Iris pigment epithelial cell (primary cell): ENCODE results near the gene PRICKLE1.

Source experiments
- DNase-seq: peaks from one replicate; pipeline ENCODE4 v3.0.0-alpha.2; 2011; ENCODE audit warnings: low read depth

PRICKLE1 gene

DNA sequence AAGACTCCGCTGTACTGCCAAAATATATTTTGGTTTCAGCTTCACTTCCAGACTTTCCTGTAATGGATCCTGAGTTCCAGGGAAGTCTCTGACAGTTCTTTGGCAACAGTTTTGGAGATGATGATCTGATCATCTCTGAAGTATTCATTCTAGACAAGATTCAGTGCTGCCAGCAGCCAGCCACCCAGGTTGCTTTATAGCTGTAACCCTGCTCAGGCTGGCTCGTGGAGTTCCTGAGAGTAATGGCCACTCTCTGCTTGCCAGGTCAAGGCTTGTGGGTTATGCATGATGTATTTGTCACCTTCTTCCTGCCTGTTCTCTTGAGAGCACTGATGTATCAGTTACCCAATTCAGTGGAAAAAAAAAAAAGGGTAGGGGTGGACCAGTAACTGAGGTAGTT is 139.3 kb downstream of the PRICKLE1 start:
- peak; percentile 46 for DNase-seq

DNA sequence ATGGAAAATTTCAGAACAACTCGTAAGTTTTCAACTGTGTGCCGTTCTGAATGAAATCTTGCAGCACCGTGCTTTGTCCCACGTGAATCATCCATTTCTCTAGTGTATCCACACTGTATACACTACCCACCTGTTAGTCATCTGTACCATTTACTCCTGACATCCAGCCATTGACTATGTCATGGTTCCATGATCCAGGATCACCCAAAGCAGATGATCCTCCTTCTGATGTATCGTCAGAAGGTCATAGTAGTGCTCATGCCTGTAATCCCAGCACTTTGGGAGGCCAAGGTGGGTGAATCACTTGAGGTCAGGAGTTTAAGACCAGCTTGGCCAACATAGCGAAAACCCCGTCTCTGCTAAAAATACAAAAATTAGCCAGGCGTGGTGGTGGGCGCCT is 140.7 kb downstream of the PRICKLE1 start:
- DNase-seq: peak; percentile 41

DNA sequence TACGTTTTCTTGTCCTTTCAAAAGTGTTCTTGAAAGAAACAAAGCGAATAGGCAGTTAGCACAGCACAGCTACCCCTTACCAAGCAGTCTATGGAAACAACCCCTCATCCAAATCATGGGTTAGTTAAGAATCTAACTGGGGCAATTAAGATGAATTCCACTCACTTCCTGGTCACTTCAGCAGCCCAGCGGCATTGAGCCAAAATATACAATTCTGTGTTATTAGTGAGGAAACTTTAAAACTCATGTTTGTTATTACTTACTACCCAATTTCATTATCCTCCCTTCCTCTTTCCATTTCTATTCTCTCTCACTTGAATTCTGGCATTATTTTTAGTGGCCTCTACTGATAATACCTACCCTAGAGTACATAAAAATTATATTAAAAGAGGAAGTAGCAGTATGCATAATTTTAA is 142.2 kb downstream of the PRICKLE1 start:
- peak; percentile 47 for DNase-seq

DNA sequence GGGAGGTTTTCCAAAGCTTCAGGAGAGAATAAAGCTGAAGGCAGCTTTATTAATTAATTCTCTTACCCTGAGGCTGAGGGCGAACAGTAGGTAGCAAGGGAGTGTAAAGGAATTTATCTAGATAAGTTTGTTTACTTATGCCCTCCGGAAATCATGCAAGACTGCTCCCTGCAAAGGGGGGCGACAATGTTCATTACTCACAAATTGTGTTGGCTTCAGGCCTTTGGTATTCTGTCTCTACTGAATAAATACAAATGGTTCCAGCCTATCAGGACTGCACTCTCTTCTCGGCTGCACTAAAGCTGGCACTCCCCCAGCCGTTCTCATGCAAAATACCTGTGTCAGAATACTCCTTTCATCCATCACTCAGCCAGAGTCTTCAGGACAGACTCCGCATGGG is 142.8 kb downstream of the PRICKLE1 start:
- peak; percentile 50 for DNase-seq

DNA sequence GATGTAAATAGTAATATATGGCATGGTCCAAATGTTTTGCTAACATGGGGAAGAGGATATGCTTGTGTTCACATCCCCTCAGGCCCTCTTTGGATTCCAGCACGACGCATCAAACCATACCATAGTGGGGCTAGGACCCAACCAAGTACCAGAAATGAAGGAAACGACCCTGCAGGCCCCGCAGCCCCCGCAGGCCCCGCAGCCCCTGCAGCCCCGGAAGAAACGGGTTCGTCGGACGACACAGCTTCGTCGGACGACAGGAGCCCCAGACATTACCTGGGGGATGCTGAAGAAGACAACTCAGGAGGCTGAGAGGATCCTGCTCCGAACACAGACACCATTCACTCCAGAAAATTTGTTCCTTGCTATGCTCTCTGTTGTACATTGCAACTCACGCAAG is 143.7 kb downstream of the PRICKLE1 start:
- no peak for DNase-seq

DNA sequence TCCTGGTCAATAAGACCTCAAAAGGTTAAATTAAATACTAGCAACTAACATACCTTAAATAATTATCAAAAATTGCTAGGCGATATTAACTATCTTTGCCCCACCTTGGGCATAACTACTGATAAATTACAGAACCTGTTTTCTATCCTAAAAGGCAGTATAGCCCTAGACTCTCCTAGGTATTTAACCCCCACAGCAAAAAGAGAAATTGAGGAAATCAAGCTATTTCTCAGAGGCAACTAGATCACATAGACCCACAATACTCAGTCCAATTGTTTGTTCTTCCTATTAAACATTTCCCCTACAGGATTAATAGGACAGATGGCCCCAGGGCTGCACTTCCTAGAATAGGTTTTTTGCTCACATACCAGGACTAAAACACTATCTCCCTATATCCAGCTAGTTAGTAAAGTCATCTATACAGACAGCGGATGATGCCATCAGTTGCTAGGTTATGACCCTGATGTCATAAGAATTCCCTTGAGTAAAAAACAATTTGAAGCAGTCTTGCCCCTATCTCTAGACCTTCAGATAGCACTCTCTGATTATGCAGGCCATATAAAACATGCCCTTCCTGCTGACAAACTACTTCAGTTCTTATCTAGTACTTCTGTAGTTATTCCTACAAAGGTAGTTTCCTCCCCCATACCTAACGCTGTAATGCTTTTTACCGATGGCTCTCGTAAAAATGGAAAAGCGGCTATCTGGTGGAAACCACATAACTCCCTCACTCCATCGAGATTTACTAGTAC is 145.2 kb downstream of the PRICKLE1 start:
- DNase-seq: no peak

DNA sequence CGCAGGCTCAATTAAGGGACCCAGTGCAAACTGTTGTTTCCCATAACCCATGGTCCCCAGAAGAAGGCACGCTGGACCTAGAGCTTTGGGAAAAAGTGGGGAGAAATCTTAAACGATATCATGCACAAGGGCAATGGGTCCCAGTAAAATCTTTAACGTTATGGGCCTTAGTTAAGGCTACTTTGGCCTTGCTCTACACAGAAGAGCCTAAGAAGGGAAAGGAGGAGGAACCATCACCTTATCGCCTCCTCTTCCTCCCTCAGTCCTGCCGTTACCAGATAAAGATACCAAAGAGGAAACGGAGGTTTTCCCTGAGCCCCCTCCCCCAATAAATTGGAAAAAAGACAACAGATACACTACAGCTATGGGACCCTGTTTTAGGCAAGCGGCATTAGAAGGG is 146.7 kb downstream of the PRICKLE1 start:
- no peak for DNase-seq

DNA sequence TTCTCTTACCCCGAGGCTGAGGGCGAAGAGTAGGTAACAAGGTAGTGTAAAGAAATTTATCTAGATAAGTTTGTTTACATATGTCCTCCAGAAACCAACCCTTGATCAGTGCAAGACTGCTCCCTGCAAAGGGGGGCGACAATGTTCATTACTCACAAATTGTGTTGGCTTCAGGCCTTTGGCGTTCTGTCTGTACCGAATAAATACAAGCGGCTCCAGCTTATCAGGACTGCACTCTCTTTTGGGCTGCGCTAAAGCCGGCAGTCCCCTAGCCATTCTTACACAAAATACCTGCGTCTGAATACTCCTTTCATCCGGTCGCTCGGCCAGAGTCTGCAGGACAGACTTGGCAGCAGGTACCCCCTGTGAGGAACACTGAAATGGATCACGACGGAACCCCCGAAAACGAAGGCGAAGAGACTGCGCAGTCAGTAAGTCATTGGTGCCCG is 147.2 kb downstream of the PRICKLE1 start:
- DNase-seq: no peak

DNA sequence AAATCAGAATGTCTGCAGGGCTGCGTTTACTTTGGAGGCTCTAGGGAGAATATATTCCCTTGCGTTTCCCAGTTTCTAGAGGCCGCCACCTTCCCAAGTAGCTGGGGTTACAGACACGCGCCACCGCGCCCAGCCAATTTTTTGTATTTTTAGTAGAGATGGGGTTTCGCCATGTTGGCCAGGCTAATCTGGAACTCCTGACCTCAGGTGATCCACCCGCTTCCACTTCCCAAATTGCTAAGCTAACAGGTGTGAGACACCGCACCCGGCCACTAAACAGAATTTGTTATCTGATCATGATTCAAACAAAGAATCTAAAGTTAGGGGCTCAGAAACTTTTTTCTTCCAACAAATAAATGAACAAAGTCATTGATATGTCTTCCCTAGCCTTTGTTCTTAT is 148.9 kb downstream of the PRICKLE1 start:
- no peak for DNase-seq

DNA sequence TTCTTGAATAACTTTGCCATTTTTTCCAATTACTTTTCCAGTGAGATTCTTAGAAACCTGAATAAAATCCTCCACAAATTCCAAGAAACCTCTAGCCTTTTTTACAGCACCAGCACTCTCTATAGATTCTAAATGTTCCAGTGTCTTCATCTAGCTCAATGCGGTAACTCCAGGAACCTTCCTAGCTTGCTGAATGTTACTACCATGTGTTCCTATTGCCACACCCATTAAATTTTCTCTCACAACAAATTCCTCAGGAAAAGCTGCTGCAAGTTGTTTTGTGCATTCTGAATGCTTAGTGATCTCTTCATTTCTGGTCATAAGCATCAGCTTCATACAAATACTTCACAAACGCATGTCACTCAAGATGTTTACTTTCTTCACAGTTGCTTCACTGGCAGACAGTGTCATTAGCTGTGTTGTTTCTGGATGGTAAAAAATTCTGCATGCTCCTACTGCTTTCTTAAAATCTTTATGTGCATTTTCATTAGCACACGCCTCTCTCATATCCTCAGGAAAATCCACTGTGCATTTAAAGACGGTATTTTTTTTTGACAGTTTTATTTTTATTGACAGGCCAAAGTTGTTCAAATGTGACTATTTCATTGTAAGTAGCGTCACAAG is 156.9 kb downstream of the PRICKLE1 start:
- no peak for DNase-seq

DNA sequence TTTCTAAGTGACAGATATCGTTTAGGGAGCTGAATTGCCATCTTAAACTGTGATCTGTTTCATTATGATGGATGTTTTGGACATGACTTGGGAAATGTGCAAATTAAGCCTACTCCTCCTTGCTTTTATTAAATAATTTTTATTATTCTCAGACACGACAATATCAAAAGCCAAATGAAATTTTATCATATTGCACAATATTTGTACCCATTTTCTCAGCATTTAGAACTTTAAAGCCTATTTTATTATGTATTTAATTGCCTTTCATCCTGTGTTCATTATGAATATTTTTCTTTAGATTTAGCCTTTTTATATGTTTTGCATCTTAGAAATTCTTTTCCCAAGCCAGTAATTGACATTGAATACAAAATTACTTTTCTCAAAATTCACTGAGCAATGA is 160.7 kb downstream of the PRICKLE1 start:
- no peak for DNase-seq

DNA sequence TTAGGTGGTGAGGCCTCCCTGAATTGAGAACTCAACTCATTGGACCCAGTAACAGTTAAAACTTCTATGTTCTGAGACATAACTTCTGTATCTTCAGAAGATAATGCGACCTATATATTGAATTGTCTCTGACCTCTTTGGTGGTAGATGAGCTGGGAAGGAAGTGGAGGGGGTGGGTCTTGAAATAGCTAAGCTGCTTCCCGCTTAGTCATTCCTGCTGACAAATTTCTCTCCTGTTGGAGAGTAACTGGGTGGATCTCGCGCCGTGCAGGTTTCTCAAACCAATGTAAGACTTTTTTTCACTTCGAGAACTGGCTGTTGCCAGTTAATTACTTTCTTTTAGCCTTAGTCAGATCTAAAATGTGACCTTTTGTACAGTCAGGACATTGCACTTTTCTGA is 162.8 kb downstream of the PRICKLE1 start:
- DNase-seq: peak; percentile 93

DNA sequence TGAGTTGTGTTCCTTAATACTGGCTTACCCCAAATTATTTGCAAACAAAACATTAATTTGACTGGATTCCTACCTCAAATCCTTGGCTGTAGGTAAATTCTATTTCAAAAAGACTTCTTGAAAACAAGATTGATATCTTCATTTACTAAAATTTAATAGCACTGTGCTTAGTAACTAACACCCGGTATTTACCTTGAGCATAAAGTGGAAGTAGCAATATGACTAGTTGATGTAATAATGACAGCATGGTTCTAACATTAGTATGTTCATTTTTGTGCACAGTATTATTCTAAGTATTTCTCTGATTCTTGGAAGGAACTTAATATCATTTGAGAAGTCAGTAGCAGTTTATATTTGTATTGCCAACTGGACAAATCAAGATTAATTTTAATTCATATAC is 166.8 kb downstream of the PRICKLE1 start:
- DNase-seq: peak; percentile 12

DNA sequence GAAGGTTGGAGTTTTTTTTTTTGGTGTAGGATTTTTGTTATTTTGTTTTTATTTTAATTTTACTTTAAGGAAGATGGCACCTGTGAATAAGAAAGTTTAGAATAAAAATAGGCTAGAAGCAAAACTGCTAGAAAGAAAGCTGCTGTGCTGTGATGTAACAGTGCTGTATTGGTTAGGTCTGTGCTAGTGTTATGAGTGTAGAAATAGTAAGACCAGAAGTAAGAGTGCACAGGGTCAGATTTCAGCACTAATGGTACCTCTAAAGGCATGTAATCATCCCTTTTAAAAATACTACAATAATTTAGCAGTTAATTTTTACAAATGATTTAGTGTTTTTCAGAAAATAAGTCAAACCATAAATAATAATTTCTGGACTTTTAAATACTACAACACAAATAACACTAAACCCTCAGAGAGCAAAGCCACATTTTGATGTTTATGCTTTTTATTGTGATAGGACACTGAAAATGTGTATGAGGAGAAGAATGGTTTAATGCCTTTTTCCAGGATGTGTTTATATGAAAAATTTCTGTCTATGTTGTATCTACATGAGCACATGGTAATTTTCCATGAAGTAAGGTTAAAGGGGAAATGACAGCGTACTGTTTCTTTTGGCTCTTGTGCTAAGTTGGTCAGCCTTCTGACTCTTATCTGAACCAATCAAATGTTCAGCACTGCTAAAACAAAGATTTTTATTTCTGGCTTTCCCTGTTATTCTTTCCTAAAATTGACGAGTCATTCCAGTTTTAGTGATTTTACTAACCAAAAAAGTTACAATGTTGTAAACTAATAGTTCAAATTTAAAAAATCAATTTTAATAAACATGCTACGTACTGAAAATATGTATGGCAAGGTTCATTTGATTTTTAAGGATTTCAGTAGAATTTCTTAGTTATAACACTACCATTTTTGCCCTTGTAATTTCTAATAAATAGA is 167.4 kb downstream of the PRICKLE1 start:
- peak; percentile 89 for DNase-seq

DNA sequence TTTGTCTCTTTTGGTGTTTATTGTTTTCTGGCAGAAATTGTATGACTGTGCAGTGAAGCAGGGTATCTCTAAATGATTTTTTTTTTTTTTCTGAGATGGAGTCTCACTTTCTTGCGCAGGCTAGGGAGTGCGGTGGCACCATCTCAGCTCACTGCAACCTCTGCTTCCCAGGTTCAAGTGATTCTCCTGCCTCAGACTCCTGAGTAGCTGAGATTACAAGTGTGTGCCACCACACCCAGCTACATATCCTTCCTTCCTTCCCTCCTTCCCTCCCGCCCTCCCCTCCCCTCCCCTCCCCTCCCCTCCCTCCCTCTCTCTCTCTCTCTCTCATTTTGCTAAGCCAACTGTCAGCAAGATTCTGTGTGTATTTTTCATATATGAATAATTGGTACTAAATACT is 169.2 kb downstream of the PRICKLE1 start:
- DNase-seq: no peak

DNA sequence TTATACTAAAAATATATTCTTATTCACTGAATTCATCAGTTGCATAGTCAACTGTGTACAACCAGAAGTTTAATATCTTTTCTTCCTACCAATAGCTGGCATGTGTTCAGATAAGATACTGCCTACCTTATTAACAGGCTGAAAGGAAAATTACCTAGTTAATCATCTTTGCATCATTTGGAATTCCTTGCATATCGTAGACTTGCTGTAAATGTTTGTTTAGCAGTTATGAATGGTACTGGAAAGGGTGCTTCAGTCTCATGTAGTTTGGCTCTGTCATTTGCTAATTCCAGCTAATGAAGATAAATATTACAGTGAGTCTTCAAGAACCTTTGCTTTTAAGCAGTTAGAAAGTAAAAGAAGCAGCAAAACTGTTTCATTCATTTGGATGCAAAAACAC is 179.2 kb downstream of the PRICKLE1 start:
- DNase-seq: no peak

DNA sequence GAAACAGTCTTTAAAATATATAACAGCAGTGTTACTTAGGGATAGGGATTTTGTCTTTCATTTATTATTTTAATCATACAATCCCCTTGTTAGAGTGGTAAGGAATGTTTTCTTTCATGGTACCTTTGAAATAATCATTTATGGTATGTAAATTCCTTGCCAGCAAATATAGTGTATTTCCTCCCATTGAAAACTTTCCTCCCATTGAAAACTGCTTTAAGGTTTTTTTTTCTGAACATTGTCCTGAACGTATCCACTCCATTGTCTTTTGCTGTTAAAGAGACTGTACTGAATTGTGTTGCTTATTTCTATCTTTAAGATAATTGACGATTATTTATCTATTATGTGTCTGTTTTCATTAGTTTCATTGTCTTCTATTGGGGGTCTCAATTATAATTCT is 180.1 kb downstream of the PRICKLE1 start:
- no peak for DNase-seq

DNA sequence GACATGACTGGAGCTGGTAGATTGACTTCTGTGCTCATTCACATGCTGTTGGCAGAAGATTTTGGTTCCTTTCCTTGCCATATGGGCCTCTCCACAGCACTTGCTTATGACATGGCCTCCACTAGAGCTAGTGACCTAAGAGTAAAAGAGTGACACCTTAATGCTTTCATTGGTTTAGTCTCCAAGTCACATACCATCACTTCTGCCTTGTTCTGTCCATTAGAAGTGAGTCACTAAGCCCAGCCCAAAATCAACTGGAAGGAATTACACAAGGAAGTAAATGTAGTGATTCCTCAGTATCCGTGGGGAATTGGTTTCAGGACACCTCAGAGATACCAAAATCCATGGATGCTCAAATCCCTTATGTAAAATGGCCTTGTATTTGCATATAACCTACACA is 182.2 kb downstream of the PRICKLE1 start:
- DNase-seq: peak; percentile 17
